AG04449 (cell line): Measurements from ENCODE around the gene GLT1D1.

ENCODE experiments used
- CTCF ChIA-PET: fragments of 350-600 bp; formaldehyde crosslinking; extraction: SDS; loops from one replicate; lab custom pipeline; 2021; ENCODE audit warnings: antibody characterized with exemption; lab: Yijun Ruan, JAX
- POLR2A ChIA-PET: fragments of 400-600, 350-600 bp; formaldehyde crosslinking; extraction: SDS; loops from one replicate; lab custom pipeline; 2020; ENCODE audit warnings: antibody characterized with exemption, inconsistent platforms; lab: Yijun Ruan, JAX
- DNase-seq: peaks from one replicate; pipeline ENCODE4 v3.0.0-alpha.2; 2010; ENCODE audit warnings: low read depth, low spot score
- H3K4me3 ChIP-seq: 2 replicates; pipeline ENCODE4 v1.5.1; 2011; ENCODE audit warnings: low read depth, mild to moderate bottlenecking, control low read depth, low read length
- TF ChIP-seq, protein P1 (sequence below): IDR thresholded peaks from one replicate; pipeline ENCODE4 v1.5.1; 2011; ENCODE audit warnings: mild to moderate bottlenecking, moderate library complexity, low read length, control low read depth, inconsistent platforms; ENCODE audit not compliant: insufficient read depth; ENCODE audit errors: missing control alignments

The GLT1D1 gene

DNA sequence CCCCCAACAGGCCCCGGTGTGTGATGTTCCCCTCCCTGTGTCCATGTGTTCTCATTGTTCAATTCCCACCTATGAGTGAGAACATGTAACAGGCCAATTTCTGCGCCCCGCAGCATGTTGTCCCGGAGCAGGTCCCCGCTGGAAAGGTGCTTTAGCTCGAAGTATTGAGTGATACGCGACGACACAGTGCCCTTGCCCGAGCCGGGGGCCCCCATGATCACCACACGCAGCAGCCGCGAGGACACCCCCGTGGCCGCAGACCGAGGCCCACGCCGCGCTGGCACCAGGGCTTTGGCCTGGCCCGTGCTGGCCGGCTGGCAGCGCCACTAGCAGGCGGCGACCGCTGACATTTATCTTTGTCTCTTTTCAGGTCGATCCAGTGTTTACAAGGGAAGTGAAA lies 91.7 kb downstream of the GLT1D1 start:
- DNase-seq = no peak
- POLR2A ChIA-PET = no interaction called here
- no peak overlapping the region for H3K4me3 ChIP-seq
- TF ChIP-seq, protein P1, sequence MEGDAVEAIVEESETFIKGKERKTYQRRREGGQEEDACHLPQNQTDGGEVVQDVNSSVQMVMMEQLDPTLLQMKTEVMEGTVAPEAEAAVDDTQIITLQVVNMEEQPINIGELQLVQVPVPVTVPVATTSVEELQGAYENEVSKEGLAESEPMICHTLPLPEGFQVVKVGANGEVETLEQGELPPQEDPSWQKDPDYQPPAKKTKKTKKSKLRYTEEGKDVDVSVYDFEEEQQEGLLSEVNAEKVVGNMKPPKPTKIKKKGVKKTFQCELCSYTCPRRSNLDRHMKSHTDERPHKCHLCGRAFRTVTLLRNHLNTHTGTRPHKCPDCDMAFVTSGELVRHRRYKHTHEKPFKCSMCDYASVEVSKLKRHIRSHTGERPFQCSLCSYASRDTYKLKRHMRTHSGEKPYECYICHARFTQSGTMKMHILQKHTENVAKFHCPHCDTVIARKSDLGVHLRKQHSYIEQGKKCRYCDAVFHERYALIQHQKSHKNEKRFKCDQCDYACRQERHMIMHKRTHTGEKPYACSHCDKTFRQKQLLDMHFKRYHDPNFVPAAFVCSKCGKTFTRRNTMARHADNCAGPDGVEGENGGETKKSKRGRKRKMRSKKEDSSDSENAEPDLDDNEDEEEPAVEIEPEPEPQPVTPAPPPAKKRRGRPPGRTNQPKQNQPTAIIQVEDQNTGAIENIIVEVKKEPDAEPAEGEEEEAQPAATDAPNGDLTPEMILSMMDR = no peak
- CTCF ChIA-PET = no interaction called here

DNA sequence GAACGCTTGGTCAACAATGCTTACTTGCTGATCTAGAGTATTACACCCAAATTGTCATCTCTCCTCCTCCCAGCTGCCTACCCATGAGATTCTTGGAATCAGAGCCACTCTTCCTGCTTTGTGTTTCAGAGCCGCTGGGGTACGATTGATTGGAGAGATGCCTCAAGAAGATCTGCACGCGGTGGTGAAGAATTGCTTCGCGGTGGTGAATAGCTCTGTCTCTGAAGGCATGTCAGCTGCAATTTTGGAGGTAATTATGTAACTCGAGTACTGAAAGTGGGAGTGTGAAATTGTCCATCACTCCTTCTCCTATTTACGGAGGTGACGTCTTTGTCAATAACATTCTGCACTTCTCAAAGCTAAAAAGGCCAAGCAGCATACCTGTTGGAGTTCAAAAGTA lies 93.9 kb downstream of the GLT1D1 start:
- CTCF ChIA-PET = interaction anchor here (0.7 kb wide), 1 partner anchor 247 kb away, joined by 3 read pairs; no protein-coding TSS in a partner anchor
- DNase-seq = no peak
- TF ChIP-seq, protein P1 = no peak
- no peak overlapping the region for H3K4me3 ChIP-seq
- POLR2A ChIA-PET = no interaction called here

DNA sequence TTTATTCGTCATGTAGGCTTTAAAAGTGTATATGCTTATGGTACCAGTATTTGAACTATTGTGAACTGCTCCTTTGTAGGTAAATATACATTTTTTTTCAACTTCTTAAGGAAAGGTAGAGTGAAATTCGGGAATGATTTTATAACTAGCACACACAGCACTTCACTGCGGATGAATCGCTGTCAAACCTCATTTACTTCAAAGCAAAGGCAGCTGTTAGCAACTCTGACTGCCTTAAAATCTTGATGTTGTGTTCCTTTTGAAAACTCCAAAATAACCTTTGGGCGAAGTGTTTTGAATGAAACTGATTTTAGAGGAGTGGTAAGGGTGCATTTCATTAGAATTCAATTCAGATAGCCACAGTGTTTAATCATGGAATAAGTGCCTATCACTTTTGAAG lies 95.8 kb downstream of the GLT1D1 start:
- POLR2A ChIA-PET = no interaction called here
- DNase-seq = no peak
- TF ChIP-seq, protein P1 = no peak
- H3K4me3 ChIP-seq = no peak overlapping the region
- CTCF ChIA-PET = interaction anchor here (0.9 kb wide), 1 partner anchor 166 kb away, joined by 3 read pairs; no protein-coding TSS in a partner anchor

DNA sequence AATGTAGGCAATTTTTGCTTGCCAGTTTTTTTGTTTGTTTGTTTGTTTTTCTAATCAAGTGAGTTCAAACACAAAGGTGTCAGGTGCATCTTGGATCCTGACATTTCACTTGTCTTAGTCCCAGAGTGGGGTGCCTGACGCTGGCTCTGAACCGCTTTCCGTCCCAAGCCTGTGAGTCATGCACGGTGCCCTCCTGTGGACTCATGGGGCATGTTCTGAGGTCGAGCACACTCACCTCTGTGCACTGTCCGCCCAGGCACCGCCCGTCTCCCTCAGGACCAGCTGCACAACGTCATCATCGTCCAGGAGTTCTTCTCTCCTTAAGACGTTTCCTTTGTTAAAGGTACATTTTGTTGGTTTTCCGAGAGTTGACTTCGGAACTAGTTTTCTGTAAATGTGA lies 98.2 kb downstream of the GLT1D1 start:
- no peak for DNase-seq
- ChIA-PET POLR2A (no interaction called here), CTCF (no interaction called here)
- TF ChIP-seq, protein P1 = no peak
- no peak overlapping the region for H3K4me3 ChIP-seq

DNA sequence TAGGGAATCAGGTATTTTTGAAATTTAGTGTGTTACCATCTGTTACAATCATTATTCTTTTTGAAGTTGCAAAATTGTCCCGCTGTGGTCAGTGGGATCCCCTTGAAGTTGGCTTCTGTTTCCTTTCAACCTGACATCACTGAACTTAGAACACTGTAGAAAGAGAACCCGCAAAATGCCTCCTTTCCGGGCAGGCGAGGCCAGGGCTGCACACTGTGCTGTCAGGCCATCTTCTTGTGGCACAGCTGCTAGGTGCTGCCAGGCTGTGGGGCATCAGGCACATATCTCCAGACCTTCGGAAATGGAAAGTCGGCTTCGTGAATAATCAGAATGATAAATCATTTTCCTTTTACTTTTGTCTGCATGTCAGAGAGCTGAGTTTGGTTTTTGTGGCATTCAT lies 103.5 kb downstream of the GLT1D1 start:
- H3K4me3 ChIP-seq = no peak overlapping the region
- no peak for DNase-seq
- ChIA-PET CTCF (no interaction called here), POLR2A (no interaction called here)
- TF ChIP-seq, protein P1 = no peak

DNA sequence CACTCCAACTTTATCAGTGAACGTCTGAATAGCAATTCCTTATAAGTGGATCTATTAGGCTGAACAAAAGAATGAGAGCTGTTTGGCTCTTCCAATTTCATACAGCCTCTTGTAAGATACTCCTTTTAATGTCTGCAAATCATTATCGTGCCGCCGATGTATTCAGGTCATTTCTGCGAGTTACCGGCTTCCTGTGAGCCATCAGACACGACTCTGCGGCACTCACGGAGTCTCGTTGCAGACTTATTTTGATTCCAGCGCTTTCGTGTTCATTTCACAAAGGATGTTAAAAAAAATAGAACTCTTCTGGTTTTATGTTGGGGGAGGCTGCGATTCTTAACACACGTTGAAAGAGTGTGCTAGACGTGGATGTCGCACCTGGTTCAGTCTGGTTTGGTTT lies 106.6 kb downstream of the GLT1D1 start:
- ChIA-PET POLR2A (no interaction called here), CTCF (no interaction called here)
- DNase-seq = no peak
- no peak overlapping the region for H3K4me3 ChIP-seq
- TF ChIP-seq, protein P1 = no peak
